CD4-positive, alpha-beta T cell treated with Interleukin-15 for 1 hour (primary cell): ENCODE measurements around the gene LIN52.
"Not testable (repeated sequence)": the region's sequence is repeated elsewhere in the genome, so short reads cannot be mapped to it uniquely, and the experiment has no call there.

Experiments used
- DNase-seq: peaks from one replicate; pipeline ENCODE4 v3.0.0-alpha.2; 2020

LIN52 gene

GRCh38 chr14:74111395-74112216, 26.9 kb downstream of the LIN52 start:
- DNase-seq = not testable (repeated sequence)

GRCh38 chr14:74125487-74125886, 40.7 kb downstream of the LIN52 start:
- DNase-seq = not testable (repeated sequence)

- DNase-seq = no peak
Observed at GRCh38 chr14:74126315-74127013, 41.7 kb downstream of the LIN52 start.

GRCh38 chr14:74127634-74128033, 42.9 kb downstream of the LIN52 start:
- no peak for DNase-seq

- no peak for DNase-seq
Observed at GRCh38 chr14:74133833-74134481, 49.2 kb downstream of the LIN52 start.

GRCh38 chr14:74134484-74134883, 49.7 kb downstream of the LIN52 start:
- DNase-seq = no peak

- no peak for DNase-seq
Observed at GRCh38 chr14:74135426-74135825, 50.7 kb downstream of the LIN52 start.

GRCh38 chr14:74140374-74140850, 55.7 kb downstream of the LIN52 start:
- DNase-seq = no peak

- DNase-seq = no peak
Observed at GRCh38 chr14:74141703-74142102, 56.9 kb downstream of the LIN52 start.

- DNase-seq = no peak
Observed at GRCh38 chr14:74142523-74142922, 57.8 kb downstream of the LIN52 start.

GRCh38 chr14:74144789-74145188, 60.0 kb downstream of the LIN52 start:
- DNase-seq = no peak

GRCh38 chr14:74147571-74147970, 62.8 kb downstream of the LIN52 start:
- no peak for DNase-seq

- DNase-seq = no peak
Observed at GRCh38 chr14:74148705-74149104, 63.9 kb downstream of the LIN52 start.

- no peak for DNase-seq
Observed at GRCh38 chr14:74155287-74155686, 70.5 kb downstream of the LIN52 start.

GRCh38 chr14:74155749-74156148, 71.0 kb downstream of the LIN52 start:
- no peak for DNase-seq

GRCh38 chr14:74160763-74161162, 76.0 kb downstream of the LIN52 start:
- no peak for DNase-seq

- no peak for DNase-seq
Observed at GRCh38 chr14:74161526-74162158, 76.9 kb downstream of the LIN52 start.

- DNase-seq = no peak
Observed at GRCh38 chr14:74169906-74170305, 85.2 kb downstream of the LIN52 start.

GRCh38 chr14:74176400-74176793, 91.6 kb downstream of the LIN52 start:
- no peak for DNase-seq

GRCh38 chr14:74179856-74180255, 95.1 kb downstream of the LIN52 start:
- no peak for DNase-seq

GRCh38 chr14:74190927-74191575, 106.3 kb downstream of the LIN52 start:
- DNase-seq = no peak

- DNase-seq = no peak
Observed at GRCh38 chr14:74194506-74195274, 109.9 kb downstream of the LIN52 start.
